Spleen (tissue), 11 donors: ENCODE data around the gene TOM1L2. TPM values are rescaled to one million over a fixed set of nuclear protein-coding genes. Genes with fewer than 3 reads are reported as not detected.
"Not testable (repeated sequence)": the region's sequence is repeated elsewhere in the genome, so short reads cannot be mapped to it uniquely, and the experiment has no call there.

Experiments
- DNase-seq: peaks from one replicate; pipeline ENCODE4 v3.0.0-alpha.2; 2020
- H3K27ac ChIP-seq, 8 donors: fragments of 200-600 bp; sonication (generic) in 7 of 8; 1 replicate in 4 of 8; 2 replicates in 4 of 8; pipeline versions ENCODE4 v1.5.0 to v1.8.0; 2016 to 2021; ENCODE audit warnings: inconsistent platforms in 4 of 8, mild to moderate bottlenecking in 4 of 8, moderate library complexity in 1 of 8
- H3K27me3 ChIP-seq, 7 donors: fragments of 200-600 bp; sonication (generic) in 6 of 7; replicated peaks in 1 of 7; 1 replicate in 4 of 7; 2 replicates in 3 of 7; pipeline versions ENCODE4 v1.5.0 to v1.8.0; 2016 to 2021; ENCODE audit warnings: inconsistent platforms in 3 of 7, mild to moderate bottlenecking in 1 of 7
- H3K36me3 ChIP-seq, 6 donors: fragments of 200-600 bp; sonication (generic) in 5 of 6; 1 replicate in 4 of 6; 2 replicates in 2 of 6; pipeline versions ENCODE4 v1.5.0 to v1.8.0; 2016 to 2021; ENCODE audit warnings: inconsistent platforms in 2 of 6
- H3K4me1 ChIP-seq, 6 donors: fragments of 200-600 bp; sonication (generic) in 5 of 6; 1 replicate in 3 of 6; 2 replicates in 3 of 6; pipeline versions ENCODE4 v1.5.0 to v1.8.0; 2016 to 2021; ENCODE audit warnings: inconsistent platforms in 3 of 6
- H3K4me3 ChIP-seq, 8 donors: fragments of 200-600 bp; sonication (generic) in 7 of 8; 1 replicate in 4 of 8; 2 replicates in 4 of 8; pipeline versions ENCODE4 v1.5.0 to v1.8.0; 2016 to 2021; ENCODE audit warnings: inconsistent platforms in 4 of 8, mild to moderate bottlenecking in 4 of 8, moderate library complexity in 2 of 8
- H3K9me3 ChIP-seq, 8 donors: fragments of 200-600 bp; sonication (generic) in 7 of 8; 1 replicate in 4 of 8; 2 replicates in 4 of 8; pipeline versions ENCODE4 v1.5.0 to v1.8.0; 2016 to 2021; ENCODE audit warnings: inconsistent platforms in 4 of 8
- POLR2A ChIP-seq, 3 donors: fragments of 450-650 bp; IDR thresholded peaks; one replicate each; pipeline ENCODE4 v1.5.1; 2017; ENCODE audit warnings: antibody characterized with exemption in 3 of 3, mild to moderate bottlenecking in 1 of 3
- POLR2AphosphoS5 ChIP-seq, 3 donors: sonication (generic); formaldehyde crosslinking; IDR thresholded peaks; one replicate each; pipeline ENCODE4 v1.5.1; 2017; ENCODE audit warnings: antibody characterized with exemption in 3 of 3
- WGBS, 5 donors: extraction: QIAGEN DNeasy Blood & Tissue Kit in 3 of 5; methylation state at CpG; one replicate each; pipeline versions ENCODE4 v1.1.5 to v1.1.7; 2013 to 2018; 5-methylcytosine and 5-hydroxymethylcytosine counted together
- intact Hi-C: fragments of 100-400 bp; cut with DNase I; formaldehyde crosslinking; loops from one replicate; pipeline ENCODE4 v1.15.0; 2023; ENCODE audit warnings: low total_unique reads
- polyA plus RNA-seq, 3 donors: library from polyadenylated mRNA; stranded (reverse); fragments of 200-250 nt; gene quantifications; one replicate each; pipeline ENCODE4 v1.2.1, GENCODE V29; 2013
- total RNA-seq, 7 donors: library from RNA; depleted of rRNA in 3 of 7; stranded (reverse); fragments of >200 nt in 3 of 7; fragmentation: NEBNext Ultra II Directional in 4 of 7; extraction: Animal tissue kit (Norgen Biotek cat#: 25700) in 4 of 7; gene quantifications; one replicate each; pipeline versions ENCODE4 v1.1.0 to v1.2.1, GENCODE V29; 2016 to 2021
- TF ChIP-seq, protein P1 (sequence below), 11 experiments: fragments of 200-600 bp in 7 of 11; fragments of 450-650 bp in 4 of 11; sonication (generic) in 4 of 11; IDR thresholded peaks in 8 of 11; conservative IDR thresholded peaks in 3 of 11; 1 replicate in 7 of 11; 2 replicates in 4 of 11; pipeline versions ENCODE4 v1.4.0 to v1.8.0; 2016 to 2021; ENCODE audit warnings: antibody characterized with exemption in 11 of 11, inconsistent platforms in 4 of 11, mild to moderate bottlenecking in 1 of 11
- donor health status: healthy with polysubstance abuse.
- donor health status: DM: no; HTN: no; CAD: no; lungs with moderate emphysema.
- donor health status: DM: no; HTN: no; CAD: no.
- donor health status: Bipolar disorder and iron deficiency.
- donor health status: healthy.
- donor health status: DM: no; HTN: no; CAD: no.
- donor health status: DM: yes; HTN: yes; CAD: no.

The TOM1L2 gene
- total and polyA plus RNA-seq, 10 donors: 5.3 to 82.6 (median 53.6) TPM

DNA sequence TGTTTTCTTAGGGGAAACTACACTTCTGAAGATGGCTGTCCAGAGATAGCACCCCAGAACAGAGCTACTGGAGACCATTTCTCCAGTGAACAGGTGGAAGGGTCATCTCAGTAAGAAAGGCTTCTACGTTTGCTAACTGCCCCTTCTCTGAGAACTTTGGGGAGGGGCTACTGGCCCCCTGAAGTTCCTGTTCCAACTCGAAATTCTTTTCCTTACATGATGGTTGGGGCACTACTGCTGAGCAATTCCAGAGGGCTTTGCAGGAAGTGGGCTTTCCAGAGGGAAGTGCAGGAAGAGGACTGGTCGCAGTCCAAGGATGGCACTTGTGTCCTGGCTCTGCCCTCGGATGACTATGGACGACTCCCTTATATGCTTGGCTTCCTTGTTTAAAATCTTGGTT lies 31.2 kb downstream of the TOM1L2 start:
- no peak for DNase-seq
- Histone ChIP-seq H3K27ac (peak overlapping the region in 5 of 8 donors; percentile 3 to 52 (median 13)), H3K9me3 (no peaks in the 10 kb centered on the region), H3K27me3 (no peaks in the 10 kb centered on the region), H3K36me3 (peaks cover 0 to 4% (median 0%) of the 10 kb centered on the region in 6 donors), H3K4me3 (no peak overlapping the region), H3K4me1 (peaks cover 18 to 81% (median 51%) of the 10 kb centered on the region in 6 donors)
- TF ChIP-seq, protein P1, sequence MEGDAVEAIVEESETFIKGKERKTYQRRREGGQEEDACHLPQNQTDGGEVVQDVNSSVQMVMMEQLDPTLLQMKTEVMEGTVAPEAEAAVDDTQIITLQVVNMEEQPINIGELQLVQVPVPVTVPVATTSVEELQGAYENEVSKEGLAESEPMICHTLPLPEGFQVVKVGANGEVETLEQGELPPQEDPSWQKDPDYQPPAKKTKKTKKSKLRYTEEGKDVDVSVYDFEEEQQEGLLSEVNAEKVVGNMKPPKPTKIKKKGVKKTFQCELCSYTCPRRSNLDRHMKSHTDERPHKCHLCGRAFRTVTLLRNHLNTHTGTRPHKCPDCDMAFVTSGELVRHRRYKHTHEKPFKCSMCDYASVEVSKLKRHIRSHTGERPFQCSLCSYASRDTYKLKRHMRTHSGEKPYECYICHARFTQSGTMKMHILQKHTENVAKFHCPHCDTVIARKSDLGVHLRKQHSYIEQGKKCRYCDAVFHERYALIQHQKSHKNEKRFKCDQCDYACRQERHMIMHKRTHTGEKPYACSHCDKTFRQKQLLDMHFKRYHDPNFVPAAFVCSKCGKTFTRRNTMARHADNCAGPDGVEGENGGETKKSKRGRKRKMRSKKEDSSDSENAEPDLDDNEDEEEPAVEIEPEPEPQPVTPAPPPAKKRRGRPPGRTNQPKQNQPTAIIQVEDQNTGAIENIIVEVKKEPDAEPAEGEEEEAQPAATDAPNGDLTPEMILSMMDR (IDR thresholded peaks at IDR 0.05 in 8 of 11, conservative IDR thresholded peaks at IDR 0.05 in 3 of 11): no peak
- peak in 2 of 3 donors; percentile 10 to 32 for TF ChIP-seq POLR2AphosphoS5 (IDR thresholded peaks at IDR 0.05)
- WGBS, 5 donors: 50 to 57% (median 54%) methylated on average over 5 of the region's 5 CpGs
- intact Hi-C loops: no loop called here

DNA sequence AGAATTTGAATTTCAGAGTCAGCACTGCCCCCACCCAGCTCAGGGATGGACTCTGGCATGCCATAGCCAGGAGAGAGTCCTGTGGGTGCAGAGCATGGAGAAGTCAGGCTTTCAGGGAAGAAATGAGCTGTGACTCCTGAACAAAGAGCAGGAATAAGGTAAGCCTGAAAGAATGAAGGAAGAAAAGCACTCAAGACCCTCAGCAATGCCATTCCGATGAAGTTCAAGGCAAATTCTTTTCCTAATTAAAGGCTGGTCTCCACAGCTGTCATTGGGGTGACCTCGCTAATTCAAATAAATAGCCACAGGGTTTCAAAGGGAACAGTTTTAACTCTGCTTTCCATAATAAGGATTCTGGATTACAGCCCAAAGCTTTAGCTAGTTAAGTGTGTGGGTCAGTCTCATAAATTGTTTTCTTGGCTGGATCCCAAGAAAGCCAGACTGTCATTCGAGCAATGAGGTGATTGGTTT lies 31.7 kb downstream of the TOM1L2 start:
- intact Hi-C loops: no loop called here
- Histone ChIP-seq H3K9me3 (no peaks in the 10 kb centered on the region), H3K4me1 (peaks cover 23 to 87% (median 56%) of the 10 kb centered on the region in 6 donors), H3K36me3 (peaks cover 0 to 4% (median 0%) of the 10 kb centered on the region in 6 donors), H3K27me3 (no peaks in the 10 kb centered on the region), H3K27ac (peak overlapping the region in 4 of 8 donors; percentile 11 to 52 (median 30)), H3K4me3 (no peak overlapping the region)
- no peak for DNase-seq
- 56 to 75% (median 63%) methylated on average over 3 of the region's 3 CpGs for WGBS, 5 donors
- TF ChIP-seq POLR2AphosphoS5 (IDR thresholded peaks at IDR 0.05): no peak

DNA sequence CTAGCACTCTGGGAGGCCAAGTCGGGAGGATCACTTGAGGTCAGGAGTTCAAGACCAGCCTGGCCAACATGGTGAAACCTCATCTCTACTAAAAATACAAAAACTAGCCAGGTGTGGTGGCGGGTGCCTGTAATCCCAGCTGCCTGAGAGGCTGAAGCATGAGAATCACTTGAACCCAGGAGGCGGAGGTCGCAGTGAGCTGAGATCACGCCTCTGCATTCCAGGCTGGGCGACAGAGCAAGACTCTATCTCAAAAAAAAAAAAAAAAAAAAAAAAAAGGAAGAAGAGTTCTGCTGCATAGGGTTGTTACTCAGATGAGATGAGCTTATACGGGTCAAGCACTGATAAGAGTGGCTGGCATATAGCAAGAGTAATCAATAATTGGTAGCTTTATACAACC lies 32.3 kb downstream of the TOM1L2 start:
- H3K36me3 ChIP-seq, H3K9me3 ChIP-seq, H3K4me3 ChIP-seq, intact Hi-C loops, DNase-seq, H3K27me3 ChIP-seq: not testable (repeated sequence)
- Histone ChIP-seq H3K4me1 (peaks cover 28 to 92% (median 61%) of the 10 kb centered on the region in 6 donors), H3K27ac (peak overlapping the region in 1 of 8 donors; percentile 11)
- 85 to 94% (median 91%) methylated on average over 7 of the region's 7 CpGs for WGBS, 5 donors

DNA sequence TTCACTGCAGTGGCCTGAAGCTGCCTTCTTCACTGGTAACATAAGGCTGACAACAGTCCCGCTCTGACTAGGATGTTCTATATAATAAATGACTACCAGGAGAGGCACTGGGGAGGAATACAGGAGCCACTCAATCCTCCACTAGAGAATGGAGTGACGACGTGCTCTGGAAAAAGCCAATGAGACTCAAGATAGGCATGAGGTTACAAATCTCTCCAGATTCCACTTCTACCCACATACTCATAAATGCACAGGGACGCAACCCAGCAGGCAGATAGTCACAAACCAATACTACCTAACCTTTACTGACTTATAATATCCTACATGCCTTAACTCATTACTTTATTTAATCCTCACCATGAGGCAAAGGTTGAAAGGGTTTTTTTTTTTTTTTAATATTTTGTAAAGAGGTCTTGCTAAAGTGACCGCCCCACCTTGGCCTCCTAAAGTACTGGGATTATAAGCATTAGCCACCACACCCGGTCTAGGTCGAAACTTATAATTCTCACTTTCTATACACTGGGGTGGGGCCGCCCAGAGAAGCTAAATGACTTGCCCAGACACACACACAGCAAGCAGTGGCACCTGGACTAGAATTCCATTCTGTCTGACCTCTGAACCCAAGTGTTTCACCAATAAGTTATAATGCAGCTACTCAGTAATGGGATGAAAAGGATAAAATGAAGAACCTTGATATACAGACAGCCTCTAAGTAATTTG lies 33.7 kb downstream of the TOM1L2 start:
- DNase-seq: no peak
- WGBS, 5 donors: 89 to 94% (median 93%) methylated on average over 8 of the region's 8 CpGs
- Histone ChIP-seq H3K4me1 (peaks cover 23 to 95% (median 59%) of the 10 kb centered on the region in 6 donors), H3K4me3 (no peak overlapping the region), H3K9me3 (no peaks in the 10 kb centered on the region), H3K27ac (no peak overlapping the region), H3K36me3 (no peaks in the 10 kb centered on the region), H3K27me3 (no peaks in the 10 kb centered on the region)
- TF ChIP-seq, protein P1 (IDR thresholded peaks at IDR 0.05 in 8 of 11, conservative IDR thresholded peaks at IDR 0.05 in 3 of 11): no peak
- TF ChIP-seq POLR2AphosphoS5 (IDR thresholded peaks at IDR 0.05) (no peak), POLR2A (IDR thresholded peaks at IDR 0.05) (no peak)
- intact Hi-C loops: no loop called here

DNA sequence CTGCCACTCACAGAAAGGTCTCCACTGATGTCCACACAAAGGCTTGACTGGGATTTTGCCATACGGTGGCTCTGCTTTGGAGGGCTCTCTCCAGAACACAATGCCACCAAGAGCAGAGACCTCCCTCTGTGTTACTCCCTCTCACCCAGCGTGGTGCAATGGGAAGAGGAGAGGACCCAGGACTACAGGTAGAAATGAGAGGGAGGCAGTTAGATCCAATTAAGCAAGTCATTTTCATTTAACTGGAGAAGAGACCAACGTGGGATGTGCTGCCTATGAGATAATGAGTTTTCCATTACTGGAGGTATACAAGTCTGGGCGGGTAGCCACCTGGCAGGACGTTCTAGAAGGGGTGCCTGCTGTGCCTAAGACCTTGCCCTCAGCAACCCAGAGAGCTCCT lies 34.2 kb downstream of the TOM1L2 start:
- peak overlapping the region in 1 of 8 donors; percentile 8 for H3K27ac ChIP-seq
- WGBS, 5 donors: 77 to 96% (median 90%) methylated on average over 5 of the region's 5 CpGs
- intact Hi-C loops: no loop called here
- H3K9me3 ChIP-seq: no peaks in the 10 kb centered on the region
- H3K4me1 ChIP-seq: peaks cover 19 to 89% (median 55%) of the 10 kb centered on the region in 6 donors
- no peak for DNase-seq
- H3K36me3 ChIP-seq: no peaks in the 10 kb centered on the region
- H3K27me3 ChIP-seq: no peaks in the 10 kb centered on the region
- TF ChIP-seq POLR2A (IDR thresholded peaks at IDR 0.05): no peak
- TF ChIP-seq, protein P1 (IDR thresholded peaks at IDR 0.05 in 8 of 11, conservative IDR thresholded peaks at IDR 0.05 in 3 of 11): no peak
- no peak for TF ChIP-seq POLR2AphosphoS5 (IDR thresholded peaks at IDR 0.05)
- H3K4me3 ChIP-seq: no peak overlapping the region
